NCI-H1694 (cell line): ENCODE measurements around the gene PCLO.
"Not testable (repeated sequence)": the region's sequence is repeated elsewhere in the genome, so short reads cannot be mapped to it uniquely, and the experiment has no call there.

ENCODE experiments used
- DNase-seq: peaks from one replicate; lab custom pipeline; 2025; lab: John Stamatoyannopoulos, UW

The PCLO gene

DNA sequence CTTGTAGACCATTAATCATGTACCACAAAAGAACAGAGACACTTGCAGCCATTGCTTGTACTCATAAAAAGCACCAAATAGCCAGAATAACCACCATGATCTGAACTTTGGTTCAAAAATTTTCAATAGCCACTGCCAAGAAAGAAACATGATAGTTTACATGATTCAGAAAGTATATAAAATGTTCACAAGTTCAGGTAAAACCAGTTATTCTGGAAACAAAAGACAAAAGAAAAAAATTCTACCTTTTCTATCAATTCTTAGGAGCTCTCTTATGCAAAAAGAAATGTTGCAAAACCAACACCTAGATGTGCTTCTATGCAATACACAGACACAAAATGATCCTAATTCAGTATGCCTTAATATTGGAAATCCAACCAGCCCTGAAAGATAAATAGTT, 108.7 kb downstream of the PCLO start:
- DNase-seq, result no peak

DNA sequence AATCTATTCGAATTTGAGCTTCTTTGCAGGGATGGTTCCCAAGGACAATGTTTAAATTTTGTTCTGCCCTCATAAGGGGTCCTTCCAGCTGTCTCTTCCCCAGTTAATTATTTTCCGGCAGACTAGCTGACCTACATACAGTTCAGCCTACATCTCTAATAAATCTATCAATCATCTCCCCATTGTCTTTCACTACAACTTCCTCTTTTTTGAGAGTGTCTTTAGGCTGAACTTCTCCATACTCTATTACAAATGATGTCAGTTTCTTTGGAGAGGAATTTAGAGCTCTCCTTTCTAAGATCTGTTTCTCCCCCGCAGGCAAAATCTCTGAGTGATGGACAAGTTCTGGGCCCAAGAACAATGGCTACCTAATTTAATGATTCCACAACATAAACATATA, 122.2 kb downstream of the PCLO start:
- no peak for DNase-seq

DNA sequence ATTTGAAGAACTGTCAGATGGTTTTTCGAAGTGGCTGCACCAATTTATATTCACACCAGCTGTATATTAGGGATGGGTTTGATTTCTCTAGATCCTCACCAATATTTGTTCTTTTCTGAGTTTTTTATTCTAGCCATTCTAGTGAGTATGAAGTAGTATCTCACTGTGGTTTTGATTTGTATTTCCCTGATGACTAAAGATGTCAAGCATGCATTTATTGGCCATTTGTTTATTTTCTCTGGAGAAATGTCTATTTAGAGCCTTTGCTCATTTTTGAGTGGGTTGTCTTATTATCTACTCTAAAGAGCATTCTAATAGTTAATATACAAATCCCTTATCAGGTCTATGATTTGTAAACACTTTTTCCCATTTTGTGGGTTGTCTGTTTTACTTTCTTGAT, 123.9 kb downstream of the PCLO start:
- no peak for DNase-seq

DNA sequence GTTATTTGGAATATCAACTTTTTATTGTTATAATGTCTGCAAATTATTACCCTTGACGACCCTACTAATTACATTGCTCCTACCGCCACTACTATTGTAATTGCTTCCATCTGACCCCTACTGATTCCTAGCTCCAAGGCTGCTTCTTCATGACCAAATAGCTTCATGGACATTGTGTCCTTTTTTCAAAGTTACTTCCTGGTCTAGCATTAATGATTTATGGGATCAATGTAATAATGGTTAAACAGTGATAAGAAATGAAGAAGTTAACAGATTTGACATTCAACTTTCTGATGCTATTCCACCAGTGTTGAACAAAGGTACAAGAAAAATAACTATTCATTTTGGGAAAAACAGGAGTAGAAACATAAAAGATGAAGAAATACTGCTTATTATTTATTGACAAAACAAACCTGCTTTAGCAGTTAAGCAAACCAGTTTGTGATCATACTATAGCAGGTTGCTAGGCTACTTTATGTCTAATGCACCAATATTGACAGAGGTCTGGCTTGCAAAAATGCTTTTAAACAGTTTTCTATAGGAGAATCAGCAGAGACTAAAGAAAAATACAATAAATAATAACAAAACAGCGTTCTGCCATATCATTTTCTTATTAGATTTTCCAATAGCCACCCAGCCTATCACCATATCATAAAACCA, 125.8 kb downstream of the PCLO start:
- no peak for DNase-seq

DNA sequence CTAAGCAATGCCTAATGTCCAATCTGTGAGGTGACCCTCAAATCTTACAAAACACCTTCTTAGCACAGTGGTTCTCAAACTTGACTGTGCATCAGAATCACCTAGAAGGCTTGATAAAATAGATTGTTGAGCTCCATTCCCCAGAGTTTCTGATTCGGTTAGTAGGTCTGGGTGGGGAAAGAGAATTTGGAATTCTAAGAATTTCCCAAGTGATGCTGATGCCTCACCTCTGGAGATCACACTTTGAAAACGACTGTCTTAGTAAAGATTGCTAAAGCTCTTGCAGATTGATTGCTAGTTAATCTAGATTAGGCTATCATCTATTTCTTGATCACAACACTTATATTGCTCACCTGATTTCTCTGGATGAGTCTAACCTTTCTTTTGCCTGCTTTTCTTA, 126.6 kb downstream of the PCLO start:
- DNase-seq, result no peak

DNA sequence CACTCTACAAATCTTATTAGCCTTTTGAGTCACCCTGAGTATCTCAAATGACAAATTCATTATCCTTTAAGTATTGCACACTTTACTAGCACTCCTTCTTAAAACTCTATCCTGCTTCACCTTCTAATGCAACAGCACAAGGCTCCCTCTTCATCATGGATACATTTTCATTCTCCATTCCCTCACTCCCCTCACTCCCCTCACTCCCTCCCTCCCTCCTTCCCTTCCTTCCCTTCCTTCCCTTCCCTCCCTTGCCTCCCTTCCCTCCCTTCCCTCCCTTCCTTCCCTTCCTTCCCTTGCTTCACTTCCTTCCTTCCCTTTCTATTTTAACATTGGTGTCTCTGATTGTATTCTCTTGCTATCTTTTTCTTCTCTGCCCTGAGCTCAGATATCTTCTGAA, 130.5 kb downstream of the PCLO start:
- no peak for DNase-seq

DNA sequence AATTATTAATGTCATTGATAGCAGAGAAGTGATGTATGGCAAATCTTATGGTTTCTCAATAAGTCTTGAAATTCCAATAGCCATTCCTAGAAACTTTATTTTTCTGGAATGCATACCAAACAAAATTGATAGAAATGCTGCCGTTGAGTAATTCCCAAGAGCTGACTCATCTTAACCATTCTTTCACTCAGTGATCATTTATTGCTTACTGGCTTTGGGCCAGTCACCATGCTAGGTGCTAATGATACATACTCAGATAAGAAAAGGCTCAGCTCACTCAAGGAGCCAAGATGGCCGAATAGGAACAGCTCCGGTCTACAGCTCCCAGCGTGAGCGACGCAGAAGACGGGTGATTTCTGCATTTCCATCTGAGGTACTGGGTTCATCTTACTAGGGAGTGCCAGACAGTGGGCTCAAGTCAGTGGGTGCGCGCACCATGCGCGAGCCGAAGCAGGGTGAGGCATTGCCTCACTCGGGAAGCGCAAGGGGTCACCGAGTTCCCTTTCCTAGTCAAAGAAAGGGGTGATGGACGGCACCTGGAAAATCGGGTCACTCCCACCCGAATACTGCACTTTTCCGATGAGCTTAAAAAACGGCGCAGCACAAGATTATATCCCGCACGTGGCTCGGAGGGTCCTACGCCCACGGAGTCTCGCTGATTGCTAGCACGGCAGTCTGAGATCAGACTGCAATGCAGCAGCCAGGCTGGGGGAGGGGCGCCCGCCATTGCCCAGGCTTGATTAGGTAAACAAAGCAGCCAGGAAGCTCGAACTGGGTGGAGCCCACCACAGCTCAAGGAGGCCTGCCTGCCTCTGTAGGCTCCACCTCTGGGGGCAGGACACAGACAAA, 138.6 kb downstream of the PCLO start:
- DNase-seq, result not testable (repeated sequence)

DNA sequence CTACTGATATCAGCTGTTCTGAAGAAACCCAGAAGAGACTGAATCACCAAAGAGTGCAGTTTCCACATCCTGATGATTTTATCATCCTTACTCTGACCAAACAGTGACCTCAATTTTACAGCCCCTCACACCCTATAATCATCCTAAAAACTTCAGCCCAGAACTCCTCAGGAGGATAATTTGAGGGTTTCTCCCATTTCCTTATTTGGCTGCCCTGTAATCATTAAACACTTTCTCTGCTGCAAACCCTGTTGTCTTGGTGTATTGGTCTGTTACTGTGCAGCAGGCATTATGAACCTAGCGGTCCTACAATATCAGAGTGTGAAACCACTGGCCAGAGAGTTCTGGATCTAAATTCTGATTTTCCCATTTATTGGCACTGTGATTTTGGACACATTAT, 141.7 kb downstream of the PCLO start:
- DNase-seq, result no peak

DNA sequence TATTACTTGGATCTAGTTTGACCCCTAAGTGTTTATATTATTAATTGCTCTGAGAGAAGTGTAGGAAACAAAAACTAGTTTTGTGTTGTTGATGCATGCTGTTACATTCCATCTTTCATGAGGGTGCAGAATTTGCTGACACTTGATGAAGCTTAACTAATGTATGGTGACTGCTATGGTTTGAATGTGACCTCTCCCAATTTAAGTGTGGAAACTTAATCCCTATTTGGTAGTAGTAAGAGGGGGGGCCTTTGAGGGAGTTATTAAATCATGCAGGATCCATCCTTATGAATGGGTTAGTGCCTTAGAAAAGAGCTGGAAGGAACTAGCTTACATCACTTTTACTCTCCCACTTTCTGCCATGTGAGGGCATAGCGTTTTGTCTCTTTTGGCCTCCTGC, 142.5 kb downstream of the PCLO start:
- DNase-seq, result no peak

DNA sequence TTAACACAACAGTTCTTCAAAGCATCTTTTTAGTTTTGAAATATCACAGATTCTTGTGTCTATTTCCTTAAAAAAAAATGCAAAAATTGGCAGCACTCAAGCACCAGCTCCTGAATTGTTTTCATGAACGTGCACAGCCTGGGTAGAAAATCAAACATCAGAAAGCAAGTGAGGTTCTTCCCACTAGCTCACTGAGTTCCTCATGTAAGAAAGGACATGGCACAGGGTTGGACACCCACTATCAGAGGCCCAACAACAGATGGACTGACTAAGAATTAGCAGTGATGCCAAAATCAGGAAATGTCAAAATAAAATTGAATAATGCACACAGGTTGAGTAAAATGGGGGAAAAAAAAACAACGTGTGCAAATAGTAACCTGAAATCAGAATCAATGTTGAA, 146.8 kb downstream of the PCLO start:
- peak; percentile 18 for DNase-seq

DNA sequence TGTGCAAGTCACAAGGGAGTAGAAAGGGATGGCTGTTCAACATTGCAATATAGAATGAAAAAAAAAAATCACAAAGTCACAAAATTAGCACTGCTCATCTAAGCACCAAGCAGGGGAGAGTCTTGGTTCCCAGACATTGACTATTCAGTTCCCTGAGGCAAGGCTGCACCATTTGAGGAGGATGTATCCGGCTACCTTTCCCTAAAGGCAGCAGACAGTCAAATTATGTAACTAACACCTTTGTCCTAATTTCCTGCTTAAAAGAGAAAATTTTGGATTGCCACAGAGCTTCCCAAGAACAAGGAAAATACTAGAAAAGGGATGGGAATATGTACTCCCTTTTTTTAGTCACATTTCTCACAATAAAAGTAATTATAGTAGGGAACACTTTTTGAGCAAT, 148.1 kb downstream of the PCLO start:
- DNase-seq, result no peak

DNA sequence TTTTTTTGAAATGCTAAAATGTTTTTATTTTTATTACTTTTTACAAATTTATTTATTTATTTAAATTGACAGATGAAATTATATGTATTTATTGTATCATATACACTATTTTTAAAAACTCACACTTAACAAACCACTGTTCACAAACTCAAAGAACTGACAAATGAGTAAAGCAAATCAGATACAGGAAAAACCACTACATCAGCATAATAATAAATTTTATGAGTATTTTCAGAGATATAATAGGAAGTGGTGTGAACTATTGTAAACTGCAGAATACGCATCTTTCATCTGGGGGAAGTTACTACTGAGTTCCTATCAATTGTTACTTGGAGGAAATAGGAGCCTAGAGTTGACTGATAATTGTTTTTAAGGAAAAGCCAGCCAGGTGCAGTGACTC, 150.7 kb downstream of the PCLO start:
- no peak for DNase-seq

DNA sequence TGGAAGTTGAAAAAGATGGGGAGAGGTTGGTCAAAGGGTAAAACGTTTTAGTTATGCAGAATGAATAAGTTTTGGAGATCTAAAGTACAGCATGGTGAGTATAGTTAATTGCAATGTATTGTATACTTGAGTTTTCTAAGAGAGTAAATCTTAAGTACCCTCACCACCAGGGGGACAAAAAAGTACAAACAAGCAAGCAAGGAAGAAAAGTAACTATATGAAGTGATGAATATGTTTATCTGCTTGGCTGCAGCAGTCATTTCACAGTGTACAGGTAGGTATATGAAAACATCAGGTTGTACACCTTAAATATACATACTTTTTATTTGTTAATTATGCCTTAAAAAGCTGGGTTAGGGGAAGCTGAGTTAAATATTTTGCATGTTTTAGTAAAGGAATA, 157.3 kb downstream of the PCLO start:
- no peak for DNase-seq

DNA sequence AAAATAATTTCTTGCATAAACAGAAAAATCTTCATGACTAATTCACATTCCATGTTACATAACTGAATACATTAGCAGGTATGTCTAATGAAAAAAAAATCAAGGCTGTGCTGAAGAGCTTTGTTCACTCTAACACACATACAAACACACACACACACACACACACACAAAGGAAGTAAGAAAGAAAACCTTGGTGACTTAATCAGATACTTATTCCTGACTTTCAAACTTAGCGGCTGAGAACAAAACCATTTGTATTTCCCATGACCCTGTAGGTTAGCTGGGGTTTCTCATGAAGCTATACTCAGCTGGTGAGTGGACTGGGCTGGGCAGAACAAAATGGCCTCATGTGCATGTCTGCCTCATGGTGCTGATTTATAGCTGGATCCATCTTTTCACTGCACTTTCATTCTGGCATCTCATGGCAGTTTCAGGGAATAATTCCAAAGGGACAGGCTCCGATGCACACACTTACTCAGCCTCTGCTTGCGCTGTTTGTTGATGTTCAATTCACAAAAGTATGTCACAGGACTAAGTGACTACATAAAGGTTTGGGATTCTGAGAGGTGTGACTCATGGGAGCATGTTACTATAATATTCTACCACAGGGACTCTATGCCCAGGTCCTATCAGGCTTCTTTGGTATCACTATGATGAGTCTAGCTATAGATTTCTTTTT, 161.2 kb downstream of the PCLO start:
- no peak for DNase-seq

DNA sequence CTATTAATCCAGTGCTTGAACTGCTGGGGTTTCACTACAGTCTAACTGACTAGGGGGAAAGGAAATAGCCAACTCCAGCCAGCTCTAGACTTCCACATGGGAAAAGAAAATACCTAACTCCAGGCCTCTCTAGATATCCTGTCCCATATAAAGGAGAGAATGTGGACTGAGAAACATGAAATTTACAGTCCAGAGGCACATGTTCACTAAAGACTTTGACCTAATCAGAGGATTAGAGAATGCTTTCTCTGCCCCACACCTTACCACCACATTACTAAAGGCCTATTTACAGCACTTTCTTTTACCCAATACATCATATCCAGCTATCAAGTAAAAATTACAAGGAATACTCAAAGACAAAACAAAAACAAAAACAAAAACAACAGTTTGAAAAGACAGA, 164.2 kb downstream of the PCLO start:
- DNase-seq, result no peak

DNA sequence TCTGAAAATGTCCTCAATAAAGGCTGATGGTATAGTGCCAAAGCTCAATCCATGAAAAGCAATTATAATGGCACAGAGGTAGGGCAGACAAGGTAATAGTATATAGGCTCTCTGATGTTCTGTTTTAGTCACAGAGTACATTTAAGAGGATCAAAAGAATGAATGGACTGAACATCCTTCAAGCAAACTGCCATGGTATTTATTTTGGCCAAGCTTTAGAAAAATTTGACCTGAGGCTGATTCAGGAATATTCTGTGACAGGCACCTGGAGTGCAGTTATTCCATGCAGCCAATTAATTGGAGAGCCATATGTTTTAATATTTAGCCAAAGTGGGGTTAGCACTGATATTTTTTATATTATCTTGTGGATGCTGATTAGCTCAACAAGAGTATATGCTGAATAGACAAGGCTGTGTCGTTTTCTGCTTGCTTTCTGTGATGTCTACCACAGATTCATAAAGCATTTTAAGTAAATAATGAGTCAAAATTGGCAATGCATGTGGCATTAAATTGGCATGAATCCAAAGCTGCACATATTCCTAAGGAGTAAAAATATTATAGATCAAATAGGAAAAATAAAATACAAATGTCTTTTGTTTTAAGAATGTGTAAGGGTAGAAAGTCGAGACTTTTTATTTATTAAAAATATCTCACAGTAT, 177.4 kb downstream of the PCLO start:
- DNase-seq, result peak; percentile 78

DNA sequence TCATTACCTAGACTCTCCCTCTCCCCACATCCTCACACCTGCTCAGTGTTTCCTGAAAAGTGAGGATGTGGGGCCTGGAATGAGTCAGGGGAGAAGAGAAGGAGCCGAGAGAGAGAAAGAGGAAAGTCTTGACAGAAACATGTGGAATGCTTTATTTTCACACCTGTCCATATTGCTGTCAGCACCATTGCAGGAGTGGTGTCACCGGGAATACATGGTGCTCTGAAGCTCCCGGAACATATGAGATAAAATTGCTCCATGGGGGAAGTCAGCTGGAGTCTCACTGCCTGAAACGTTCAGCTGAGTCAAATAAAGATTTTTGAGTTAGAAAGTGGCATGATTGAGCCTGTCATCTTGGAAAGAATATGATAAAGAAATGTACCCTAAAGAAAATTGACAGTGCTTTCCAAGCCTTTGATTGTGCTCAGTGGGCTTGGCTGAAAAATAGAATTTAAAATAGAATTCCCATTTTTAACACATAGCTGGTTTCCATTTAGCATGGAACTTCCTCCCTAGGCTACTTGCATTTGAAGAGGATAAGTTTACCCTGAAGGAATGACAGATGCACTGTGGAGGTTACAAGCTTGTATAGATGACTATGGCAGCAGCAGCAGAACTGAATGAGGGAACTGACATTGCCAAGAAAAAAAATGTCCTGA, 182.4 kb downstream of the PCLO start:
- DNase-seq, result no peak

DNA sequence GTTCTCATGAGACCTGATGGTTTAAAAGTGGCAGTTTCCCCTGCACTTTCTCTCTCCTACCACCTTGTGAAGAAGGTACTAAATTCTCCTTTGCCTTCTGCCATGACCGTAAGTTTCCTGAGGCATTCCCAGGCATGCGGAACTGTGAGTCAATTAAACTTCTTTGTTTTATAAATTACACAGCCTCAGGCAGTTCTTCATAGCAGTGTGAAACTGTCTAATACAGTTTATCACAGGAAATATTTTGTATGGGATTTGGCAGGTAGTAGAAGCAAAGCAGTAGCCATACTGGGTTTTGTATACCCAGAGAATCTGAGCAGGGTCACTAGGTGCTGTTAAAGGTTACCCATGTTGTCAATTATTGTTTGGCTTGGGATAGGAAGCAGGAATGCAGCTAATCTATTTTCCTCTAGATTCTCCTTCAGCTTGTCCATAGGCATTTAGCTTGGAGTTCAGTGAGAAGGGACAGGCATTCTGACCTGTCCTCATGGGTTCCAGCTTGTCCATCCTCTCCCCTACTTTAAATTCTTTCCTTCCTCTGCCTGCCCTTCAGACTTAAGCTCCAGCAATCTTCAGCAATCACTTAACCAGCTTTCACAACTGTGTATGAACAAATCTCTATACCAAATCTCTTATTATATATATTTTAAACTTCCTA, 186.7 kb downstream of the PCLO start:
- no peak for DNase-seq

DNA sequence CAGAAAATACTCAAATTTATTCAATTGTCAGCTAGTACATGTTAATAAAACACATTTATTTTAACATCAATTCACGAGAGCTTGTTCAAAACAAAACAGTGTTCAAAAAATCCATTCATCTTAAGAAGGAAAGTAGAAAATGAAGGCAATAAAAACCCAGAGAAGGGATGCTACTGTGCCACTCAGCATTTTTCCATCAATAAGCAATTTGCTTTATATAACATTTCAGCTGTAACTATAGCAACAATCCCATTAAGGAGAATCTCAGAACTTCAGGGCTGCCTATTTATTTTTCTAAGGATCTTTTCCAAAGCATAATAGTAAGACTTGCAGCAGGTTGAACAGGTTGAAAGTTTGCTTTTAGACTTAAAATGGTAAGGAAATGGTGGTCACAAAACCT, 190.5 kb downstream of the PCLO start:
- no peak for DNase-seq

DNA sequence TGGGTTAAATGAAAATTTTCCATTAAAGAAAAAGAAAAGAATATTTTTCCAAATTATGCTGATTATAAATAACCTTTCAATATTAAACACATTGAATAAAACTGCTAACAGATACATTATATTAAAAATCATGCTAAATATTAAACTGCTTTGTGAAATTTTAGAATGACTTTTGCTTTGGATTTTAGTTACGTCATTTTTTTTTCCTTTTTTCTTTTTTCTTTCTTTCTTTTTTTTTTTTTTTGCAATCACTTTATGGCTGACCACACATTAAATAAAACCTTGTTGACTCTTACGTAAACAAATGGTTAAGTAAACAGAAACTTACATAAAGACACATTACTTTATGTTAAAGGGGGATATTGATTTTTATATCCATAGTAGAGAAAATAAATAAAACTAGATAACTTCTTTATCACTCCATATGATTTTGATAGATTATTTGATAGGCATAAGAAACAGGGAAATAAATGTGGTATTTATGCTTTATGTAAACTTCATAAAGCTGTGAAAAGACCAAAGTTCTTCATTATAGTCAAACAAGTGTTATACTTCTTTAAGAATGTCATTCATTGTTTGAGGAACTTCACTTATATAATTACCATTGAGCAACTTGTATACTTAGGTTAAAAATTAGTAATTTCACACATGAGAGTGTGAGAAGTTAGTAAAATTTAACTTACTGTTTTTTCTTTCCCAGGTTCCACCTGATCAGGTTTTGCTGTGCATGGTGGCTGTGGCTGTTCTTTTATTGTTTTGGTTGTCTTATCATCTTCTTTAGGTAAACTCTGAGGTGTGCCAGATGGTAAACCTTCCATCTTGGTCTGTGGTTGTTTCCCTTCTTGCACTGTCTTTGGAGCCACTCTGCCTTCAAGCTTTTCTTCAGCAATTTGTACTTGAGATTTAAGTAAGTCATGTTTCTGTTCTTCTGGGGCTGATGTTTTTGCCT, 197.3 kb downstream of the PCLO start:
- no peak for DNase-seq
